ENCODE measurements around the gene TLE2.

DNA sequence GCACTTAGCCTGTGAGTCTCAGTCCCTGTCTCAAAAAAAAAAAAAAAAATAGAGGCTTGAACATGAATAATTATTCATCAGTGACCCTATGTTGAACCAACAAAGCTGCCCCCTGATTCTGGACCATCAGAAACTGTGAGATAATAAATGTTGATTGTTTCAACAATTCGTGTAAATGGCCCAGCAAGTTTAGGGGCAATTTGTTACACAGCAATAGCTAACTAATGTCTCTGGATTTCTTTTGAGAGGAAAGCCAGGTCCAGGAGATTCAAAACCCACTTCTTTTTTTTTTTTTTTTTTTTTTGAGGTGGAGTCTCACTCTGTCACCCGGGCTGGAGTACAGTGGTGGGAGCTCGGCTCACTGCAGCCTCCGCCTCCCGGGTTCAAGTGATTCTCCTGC is 64.2 kb downstream of the TLE2 start:
- TF ChIP-seq EP300 (IDR thresholded peaks at IDR 0.05; ENCODE audit: borderline replicate concordance), result no peak
- TF ChIP-seq, protein P1, sequence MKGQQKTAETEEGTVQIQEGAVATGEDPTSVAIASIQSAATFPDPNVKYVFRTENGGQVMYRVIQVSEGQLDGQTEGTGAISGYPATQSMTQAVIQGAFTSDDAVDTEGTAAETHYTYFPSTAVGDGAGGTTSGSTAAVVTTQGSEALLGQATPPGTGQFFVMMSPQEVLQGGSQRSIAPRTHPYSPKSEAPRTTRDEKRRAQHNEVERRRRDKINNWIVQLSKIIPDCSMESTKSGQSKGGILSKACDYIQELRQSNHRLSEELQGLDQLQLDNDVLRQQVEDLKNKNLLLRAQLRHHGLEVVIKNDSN (IDR thresholded peaks at IDR 0.05), result no peak
- TF ChIP-seq CEBPB (IDR thresholded peaks at IDR 0.05), result no peak
- TF ChIP-seq TAF1 (IDR thresholded peaks at IDR 0.05; ENCODE audit: low read depth), result no peak
- no peak for TF ChIP-seq TCF12 (IDR thresholded peaks at IDR 0.05; ENCODE audit: low read depth)
- TF ChIP-seq, protein P2, sequence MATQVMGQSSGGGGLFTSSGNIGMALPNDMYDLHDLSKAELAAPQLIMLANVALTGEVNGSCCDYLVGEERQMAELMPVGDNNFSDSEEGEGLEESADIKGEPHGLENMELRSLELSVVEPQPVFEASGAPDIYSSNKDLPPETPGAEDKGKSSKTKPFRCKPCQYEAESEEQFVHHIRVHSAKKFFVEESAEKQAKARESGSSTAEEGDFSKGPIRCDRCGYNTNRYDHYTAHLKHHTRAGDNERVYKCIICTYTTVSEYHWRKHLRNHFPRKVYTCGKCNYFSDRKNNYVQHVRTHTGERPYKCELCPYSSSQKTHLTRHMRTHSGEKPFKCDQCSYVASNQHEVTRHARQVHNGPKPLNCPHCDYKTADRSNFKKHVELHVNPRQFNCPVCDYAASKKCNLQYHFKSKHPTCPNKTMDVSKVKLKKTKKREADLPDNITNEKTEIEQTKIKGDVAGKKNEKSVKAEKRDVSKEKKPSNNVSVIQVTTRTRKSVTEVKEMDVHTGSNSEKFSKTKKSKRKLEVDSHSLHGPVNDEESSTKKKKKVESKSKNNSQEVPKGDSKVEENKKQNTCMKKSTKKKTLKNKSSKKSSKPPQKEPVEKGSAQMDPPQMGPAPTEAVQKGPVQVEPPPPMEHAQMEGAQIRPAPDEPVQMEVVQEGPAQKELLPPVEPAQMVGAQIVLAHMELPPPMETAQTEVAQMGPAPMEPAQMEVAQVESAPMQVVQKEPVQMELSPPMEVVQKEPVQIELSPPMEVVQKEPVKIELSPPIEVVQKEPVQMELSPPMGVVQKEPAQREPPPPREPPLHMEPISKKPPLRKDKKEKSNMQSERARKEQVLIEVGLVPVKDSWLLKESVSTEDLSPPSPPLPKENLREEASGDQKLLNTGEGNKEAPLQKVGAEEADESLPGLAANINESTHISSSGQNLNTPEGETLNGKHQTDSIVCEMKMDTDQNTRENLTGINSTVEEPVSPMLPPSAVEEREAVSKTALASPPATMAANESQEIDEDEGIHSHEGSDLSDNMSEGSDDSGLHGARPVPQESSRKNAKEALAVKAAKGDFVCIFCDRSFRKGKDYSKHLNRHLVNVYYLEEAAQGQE (IDR thresholded peaks at IDR 0.05; ENCODE audit: low read depth), result no peak
- no peak for TF ChIP-seq MAX (IDR thresholded peaks at IDR 0.05)
- TF ChIP-seq YY1 (IDR thresholded peaks at IDR 0.05; ENCODE audit: low read depth), result no peak
- TF ChIP-seq NFIC (IDR thresholded peaks at IDR 0.05), result no peak
- TF ChIP-seq RAD21 (IDR thresholded peaks at IDR 0.05; ENCODE audit: low read depth), result no peak
- TF ChIP-seq TEAD4 (IDR thresholded peaks at IDR 0.05), result no peak

Measured in Ishikawa (cell line).